Endothelial cell of umbilical vein (primary cell): ENCODE data around the gene HIF1AN.

Experiments
- CTCF ChIP-seq, 2 donors: IDR thresholded peaks; 1 replicate in 1 of 2; 2 replicates in 1 of 2; pipeline ENCODE4 v1.5.1; 2011; ENCODE audit warnings: low read length in 2 of 2, mild to moderate bottlenecking in 2 of 2, moderate library complexity in 2 of 2, control low read depth in 1 of 2, inconsistent platforms in 1 of 2, low read depth in 1 of 2; ENCODE audit not compliant: insufficient read depth in 1 of 2; ENCODE audit errors: extremely low read depth in 1 of 2
- EZH2 ChIP-seq: IDR thresholded peaks from 2 replicates; pipeline ENCODE4 v1.6.1; 2012; ENCODE audit warnings: borderline replicate concordance, low read depth, mild to moderate bottlenecking, moderate library complexity, low read length, inconsistent platforms; ENCODE audit not compliant: severe bottlenecking
- FOS ChIP-seq: IDR thresholded peaks from 2 replicates; pipeline ENCODE4 v1.6.1; 2011; ENCODE audit warnings: mild to moderate bottlenecking, low read length, moderate library complexity, borderline replicate concordance; ENCODE audit not compliant: insufficient read depth
- GATA2 ChIP-seq: IDR thresholded peaks from 2 replicates; pipeline ENCODE4 v1.7.0; 2011; ENCODE audit warnings: low read depth, mild to moderate bottlenecking, moderate library complexity, mixed read lengths, low read length; ENCODE audit not compliant: insufficient read length, insufficient read depth
- JUN ChIP-seq: IDR thresholded peaks from 2 replicates; pipeline ENCODE4 v1.6.1; 2011; ENCODE audit warnings: borderline replicate concordance, low read depth; ENCODE audit not compliant: insufficient read length, insufficient read depth
- MYC ChIP-seq: IDR thresholded peaks from one replicate; pipeline ENCODE4 v1.6.1; 2011; ENCODE audit warnings: mild to moderate bottlenecking, low read depth, low read length
- POLR2A ChIP-seq: IDR thresholded peaks from 2 replicates; pipeline ENCODE4 v1.6.1; 2012; ENCODE audit warnings: low read depth, mild to moderate bottlenecking, control low read depth, low read length
- POLR2AphosphoS5 ChIP-seq: IDR thresholded peaks from 2 replicates; pipeline ENCODE4 v1.6.1; 2012; ENCODE audit warnings: low read depth, mild to moderate bottlenecking, control low read depth, low read length, moderate library complexity; ENCODE audit not compliant: insufficient read depth
- TF ChIP-seq, protein P1 (sequence below): IDR thresholded peaks from 2 replicates; pipeline ENCODE4 v1.6.1; 2011; ENCODE audit not compliant: insufficient read depth, insufficient read length

- TF ChIP-seq CTCF (IDR thresholded peaks at IDR 0.05; ENCODE audit: extremely low read depth in 1 of 2, insufficient read depth in 1 of 2, low read depth in 1 of 2, low read length in 2 of 2) (no peak), POLR2A (no peak), FOS (no peak), EZH2 (no peak), GATA2 (no peak), POLR2AphosphoS5 (no peak), JUN (no peak), MYC (no peak)
- TF ChIP-seq, protein P1, sequence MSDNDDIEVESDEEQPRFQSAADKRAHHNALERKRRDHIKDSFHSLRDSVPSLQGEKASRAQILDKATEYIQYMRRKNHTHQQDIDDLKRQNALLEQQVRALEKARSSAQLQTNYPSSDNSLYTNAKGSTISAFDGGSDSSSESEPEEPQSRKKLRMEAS: no peak
These were observed 46.3 kb upstream of the HIF1AN start for GRCh38 chr10:100489396-100489795.
